Measurements from ENCODE around the gene PRAC2. TPM values are rescaled to one million over a fixed set of nuclear protein-coding genes. Genes with fewer than 3 reads are reported as not detected.

The PRAC2 gene
- 1 to 10 TPM in 1 of 4 donors, not detected in 3; 4.1 TPM for total RNA-seq

GRCh38 chr17:48722915-48723422 is at the start of gene PRAC2:
Gene PRAC2 (plus strand): TSS chr17:48723185. CDS start chr17:48724411, 1,226 bp downstream.
- intact Hi-C loops (cut with DNase I; ENCODE audit: low total_unique reads), result loop anchor here (10.0 kb wide), 2 partner anchors 152 to 282 kb away; no protein-coding TSS in a partner anchor
- peak within 1 kb of the TSS in 2 of 4 donors; percentile 25 to 45 for H3K4me3 ChIP-seq
- DNase-seq, result no peak

GRCh38 chr17:48676963-48677558 is 45.9 kb upstream of the PRAC2 start:
- 84 to 87% methylated on average over 4 to 6 of the region's 6 CpGs for WGBS, 2 donors (ENCODE audit: low coverage in 1 of 2)
- Histone ChIP-seq H3K4me1 (peaks cover 0 to 9% (median 4%) of the 10 kb centered on the region in 4 donors), H3K27ac (no peak overlapping the region), H3K27me3 (peaks cover 12% of the 10 kb centered on the region), H3K9me3 (no peaks in the 10 kb centered on the region), H3K36me3 (no peaks in the 10 kb centered on the region), H3K4me3 (no peak overlapping the region)
- no peak for TF ChIP-seq POLR2AphosphoS5 (IDR thresholded peaks at IDR 0.05)
- TF ChIP-seq POLR2A (IDR thresholded peaks at IDR 0.05), result no peak
- TF ChIP-seq CTCF (IDR thresholded peaks at IDR 0.05), result no peak
- TF ChIP-seq EP300 (IDR thresholded peaks at IDR 0.05; ENCODE audit: low read depth), result no peak
- in situ Hi-C loops (cut with MboI; ENCODE audit: low pct_ligation_motif_present in 1 of 4, low pct_unique_long_range_greater_than_20kb in 1 of 4, low sequenced_read_pairs in 3 of 4) (loop anchor here (5.0 to 25.0 kb wide), 4 partner anchors 110 to 360 kb away; no protein-coding TSS in a partner anchor), intact Hi-C loops (cut with DNase I; ENCODE audit: low total_unique reads) (loop anchor here (5.0 kb wide), 1 partner anchor 110 kb away; no protein-coding TSS in a partner anchor)
- DNase-seq, result no peak

More at GRCh38 chr17:48722915-48723422, at the start of gene PRAC2:
- H3K9me3 ChIP-seq, result no peaks in the 10 kb centered on the region
- peaks cover 17 to 49% (median 41%) of the 10 kb centered on the region in 4 donors for H3K4me1 ChIP-seq
- H3K27me3 ChIP-seq, result peaks cover 100% of the 10 kb centered on the region
- peak within 1 kb of the TSS in 1 of 4 donors; percentile 74 for H3K27ac ChIP-seq
- WGBS, 2 donors (ENCODE audit: low coverage in 1 of 2), result 5 to 7% methylated on average over 9 to 21 of the region's 21 CpGs
- no peaks in the 10 kb centered on the region for H3K36me3 ChIP-seq
- TF ChIP-seq CTCF (IDR thresholded peaks at IDR 0.05), result no peak
- no peak for TF ChIP-seq POLR2AphosphoS5 (IDR thresholded peaks at IDR 0.05)
- TF ChIP-seq EP300 (IDR thresholded peaks at IDR 0.05; ENCODE audit: low read depth), result no peak
- no peak for TF ChIP-seq POLR2A (IDR thresholded peaks at IDR 0.05)
- in situ Hi-C loops (cut with MboI; ENCODE audit: low pct_ligation_motif_present in 1 of 4, low pct_unique_long_range_greater_than_20kb in 1 of 4, low sequenced_read_pairs in 3 of 4), result no loop called here

- Histone ChIP-seq H3K27me3 (peaks cover 12% of the 10 kb centered on the region), H3K36me3 (no peaks in the 10 kb centered on the region), H3K27ac (no peak overlapping the region), H3K9me3 (no peaks in the 10 kb centered on the region), H3K4me1 (peaks cover 0 to 6% (median 3%) of the 10 kb centered on the region in 4 donors), H3K4me3 (no peak overlapping the region)
- 27 to 49% methylated on average over 3 to 37 of the region's 41 CpGs for WGBS, 2 donors (ENCODE audit: low coverage in 1 of 2)
- DNase-seq, result peak; percentile 68
- in situ Hi-C loops (cut with MboI; ENCODE audit: low pct_ligation_motif_present in 1 of 4, low pct_unique_long_range_greater_than_20kb in 1 of 4, low sequenced_read_pairs in 3 of 4), result loop anchor here (5.0 to 25.0 kb wide), 4 partner anchors 109 to 359 kb away; no protein-coding TSS in a partner anchor
- peak; percentile 86 to 95 (median 92) for TF ChIP-seq CTCF (IDR thresholded peaks at IDR 0.05)
- no peak for TF ChIP-seq POLR2AphosphoS5 (IDR thresholded peaks at IDR 0.05)
- intact Hi-C loops (cut with DNase I; ENCODE audit: low total_unique reads), result loop anchor here (5.0 kb wide), 1 partner anchor 109 kb away; no protein-coding TSS in a partner anchor
Observed at GRCh38 chr17:48678141-48678971, 44.6 kb upstream of the PRAC2 start.

Measured in transverse colon (tissue), 4 donors.